Sigmoid colon (tissue), 4 donors: ENCODE measurements around the gene RPGRIP1L.

Experiments
- CTCF ChIP-seq, 4 experiments: fragments of 450-650 bp in 3 of 4; fragments of 200-600 bp in 1 of 4; IDR thresholded peaks; one replicate each; pipeline ENCODE4 v1.5.1; 2016 to 2019; ENCODE audit warnings: antibody characterized with exemption in 4 of 4, mild to moderate bottlenecking in 3 of 4, moderate library complexity in 2 of 4
- EP300 ChIP-seq, 4 donors: sonication (generic); formaldehyde crosslinking; IDR thresholded peaks; one replicate each; pipeline ENCODE4 v1.6.1; 2017; ENCODE audit warnings: antibody characterized with exemption in 4 of 4
- POLR2AphosphoS5 ChIP-seq, 4 donors: sonication (generic); formaldehyde crosslinking; IDR thresholded peaks; one replicate each; pipeline ENCODE4 v1.6.1; 2017; ENCODE audit warnings: antibody characterized with exemption in 4 of 4

- no peak for TF ChIP-seq CTCF (IDR thresholded peaks at IDR 0.05)
- no peak for TF ChIP-seq EP300 (IDR thresholded peaks at IDR 0.05)
- no peak for TF ChIP-seq POLR2AphosphoS5 (IDR thresholded peaks at IDR 0.05)
These were observed 31.2 kb downstream of the RPGRIP1L start for GRCh38 chr16:53672461-53672860.
